Caki2 (cell line): ENCODE results near the gene DMPK. TPM values are rescaled to one million over a fixed set of nuclear protein-coding genes. Genes with fewer than 3 reads are reported as not detected.
"Not testable (repeated sequence)": the region's sequence is repeated elsewhere in the genome, so short reads cannot be mapped to it uniquely, and the experiment has no call there.

Experiments used
- DNase-seq: peaks from one replicate; pipeline ENCODE4 v3.0.0-alpha.2; 2015; ENCODE audit warnings: low read depth
- in situ Hi-C: cut with HindIII; loops from 2 replicates; pipeline ENCODE4 v1.10.0; 2016; ENCODE audit warnings: low sequenced_read_pairs, low pct_unique_long_range_greater_than_20kb, mixed read lengths
- total RNA-seq: library from RNA; depleted of rRNA; stranded (reverse); fragments of >200 nt; shearing (Covaris generic); gene quantifications from 2 replicates; pipeline ENCODE4 v1.2.3, GENCODE V29; 2014; ENCODE audit warnings: low replicate concordance

Gene DMPK
- total RNA-seq, 1 experiment from 2014 or later: 9.1 TPM

GRCh38 chr19:45764475-45764874 is 17.8 kb downstream of the DMPK start:
- no peak for DNase-seq
- in situ Hi-C loops: no loop called here

DNA sequence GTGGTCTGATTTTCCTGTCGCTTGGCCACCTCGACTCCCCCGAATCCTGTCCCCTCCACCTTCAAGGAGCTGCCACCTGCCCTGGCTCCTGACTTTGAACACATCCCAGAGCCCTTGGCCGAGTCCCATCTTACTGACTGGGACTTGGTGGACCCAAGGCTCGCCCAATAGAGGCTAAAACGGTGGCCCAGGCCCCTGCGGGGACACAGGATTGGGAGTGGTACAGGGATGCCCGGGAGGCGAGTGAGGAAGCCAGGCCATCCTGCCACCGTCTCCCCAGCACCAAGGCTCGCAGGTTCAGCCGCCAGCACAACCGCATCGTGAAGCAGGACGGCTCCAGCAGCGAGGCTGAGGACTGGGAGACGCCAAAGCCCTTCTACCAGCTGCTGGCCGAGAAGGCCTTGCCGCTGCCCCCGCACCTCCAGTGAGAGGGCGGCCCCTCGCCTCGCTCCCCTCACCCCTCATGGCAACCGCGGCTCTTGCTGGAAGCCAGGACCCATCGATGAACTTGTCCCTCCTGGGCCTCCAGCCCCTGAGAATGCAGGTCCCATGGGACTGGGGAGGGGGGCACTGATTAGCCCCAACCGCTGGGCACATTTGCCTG is 18.5 kb downstream of the DMPK start:
- DNase-seq: no peak
- in situ Hi-C loops: no loop called here

DNA sequence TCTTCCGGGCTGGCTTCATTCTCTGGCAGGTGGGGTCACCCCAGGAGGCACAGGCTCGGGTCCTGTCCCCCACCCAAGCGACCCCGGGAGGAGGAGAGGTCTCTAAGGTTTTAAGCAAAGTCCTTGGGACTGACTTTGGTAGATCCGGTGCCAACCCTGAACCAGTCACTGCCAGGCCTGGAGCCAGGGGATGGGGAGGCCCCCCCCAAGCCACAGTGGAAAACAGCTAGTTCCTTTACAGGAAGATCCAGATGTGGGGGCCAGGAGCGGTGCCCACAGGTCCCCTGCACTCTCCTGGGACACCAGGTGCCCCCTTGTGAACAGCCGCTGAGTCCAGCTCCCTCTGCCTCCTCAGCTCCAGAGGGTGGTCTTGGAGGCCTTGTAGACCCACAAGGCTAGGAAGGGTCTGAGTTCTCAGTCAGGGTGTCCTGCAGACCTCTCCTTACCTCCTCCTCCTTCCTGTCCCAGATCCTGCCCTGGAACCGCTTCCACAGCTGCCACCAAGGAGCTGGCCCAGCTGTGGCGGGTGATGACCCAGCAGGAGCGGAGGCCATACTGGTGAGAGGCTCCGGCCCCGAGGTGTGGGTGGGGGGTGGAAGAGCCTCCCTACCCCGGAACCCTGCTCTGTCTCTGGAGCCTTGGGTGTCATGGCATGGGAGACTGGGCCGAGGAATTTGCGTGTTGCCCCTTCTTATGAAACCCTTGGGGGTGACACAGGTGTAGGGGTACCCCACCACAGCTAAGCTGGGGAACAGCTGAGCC is 19.2 kb downstream of the DMPK start:
- no peak for DNase-seq
- in situ Hi-C loops: no loop called here

DNA sequence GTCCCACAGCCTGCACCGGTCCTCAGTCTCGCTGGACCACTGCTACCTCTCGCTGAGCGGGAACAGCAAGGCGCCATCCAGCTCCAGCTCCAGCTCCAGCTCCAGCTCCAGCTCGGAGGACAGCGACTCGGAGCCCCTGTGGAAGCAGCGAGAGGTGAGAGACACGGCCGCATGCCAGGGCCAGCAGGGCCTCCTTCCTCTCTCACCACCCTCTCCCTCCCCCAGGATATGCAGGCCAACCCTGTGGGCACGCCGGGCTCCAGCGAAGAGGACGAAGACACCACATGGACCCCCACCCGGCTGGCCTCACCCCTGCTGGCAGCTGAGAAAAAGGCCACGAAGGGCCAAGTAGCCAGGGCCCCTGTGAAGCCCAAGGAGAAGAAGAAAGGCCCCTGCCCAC is 20.6 kb downstream of the DMPK start:
- in situ Hi-C loops: no loop called here
- no peak for DNase-seq

DNA sequence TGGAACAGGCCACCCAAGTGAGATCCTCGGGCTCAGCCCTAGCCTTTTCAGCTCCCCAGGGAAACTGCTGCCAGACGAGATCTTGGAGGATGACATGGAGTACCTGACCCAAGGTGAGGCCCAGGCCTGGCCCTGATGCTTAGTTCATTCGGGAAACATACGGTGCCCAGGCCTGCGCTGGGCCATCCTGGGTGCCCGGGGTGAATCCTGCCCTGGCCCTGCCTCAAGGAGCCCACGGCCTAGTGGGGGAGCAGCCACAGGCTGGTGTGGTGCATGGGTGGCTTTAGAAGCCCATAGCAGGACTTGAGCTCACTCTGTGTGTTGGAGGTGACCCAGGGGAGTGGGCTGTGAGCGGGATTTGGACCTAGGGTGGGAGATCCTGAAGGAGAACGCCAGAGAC is 23.4 kb downstream of the DMPK start:
- in situ Hi-C loops: no loop called here
- no peak for DNase-seq

DNA sequence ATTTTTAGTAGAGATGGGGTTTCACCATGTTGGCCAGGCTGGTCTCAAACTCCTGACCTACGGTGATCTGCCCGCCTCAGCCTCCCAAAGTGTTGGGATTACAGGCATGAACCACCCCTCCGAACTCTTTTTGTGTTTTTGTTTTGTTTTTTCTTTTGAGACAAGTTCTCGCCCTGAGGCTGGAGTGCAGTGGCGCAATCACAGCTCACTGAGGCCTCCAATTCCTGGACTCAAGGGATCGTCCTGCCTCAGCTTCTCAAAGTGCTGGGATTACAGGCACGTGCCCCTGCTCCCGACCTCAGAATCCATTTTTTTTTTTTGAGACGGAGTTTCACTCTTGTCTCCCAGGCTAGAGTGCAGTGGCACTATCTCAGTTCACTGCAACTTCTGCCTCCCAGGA is 24.6 kb downstream of the DMPK start:
- in situ Hi-C loops: no loop called here
- no peak for DNase-seq

DNA sequence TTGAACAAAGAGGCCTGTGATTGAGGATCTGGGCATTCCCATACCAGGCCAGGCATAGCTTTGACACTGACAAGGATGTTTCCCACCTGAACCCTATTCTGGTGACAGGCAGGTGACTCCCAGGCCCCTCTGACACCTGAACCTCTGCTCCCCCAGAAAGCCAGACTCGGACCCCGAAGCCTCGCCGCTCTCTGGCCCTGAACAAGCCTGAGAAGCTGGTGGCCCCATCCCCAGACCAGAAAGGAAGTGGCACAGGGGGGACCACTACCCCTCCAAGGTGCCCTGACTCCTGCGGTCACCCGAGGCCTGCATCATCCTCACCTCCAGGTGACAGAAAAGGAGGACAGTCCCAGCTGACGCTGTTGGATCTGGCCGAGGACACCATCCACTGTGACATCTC is 28.0 kb downstream of the DMPK start:
- no peak for DNase-seq
- in situ Hi-C loops: no loop called here

- DNase-seq: no peak
- in situ Hi-C loops: no loop called here
Observed at GRCh38 chr19:45753548-45753947, 28.7 kb downstream of the DMPK start.

GRCh38 chr19:45752639-45753038 is 29.7 kb downstream of the DMPK start:
- DNase-seq: no peak
- in situ Hi-C loops: no loop called here

GRCh38 chr19:45751483-45751882 is 30.8 kb downstream of the DMPK start:
- in situ Hi-C loops, DNase-seq: not testable (repeated sequence)

DNA sequence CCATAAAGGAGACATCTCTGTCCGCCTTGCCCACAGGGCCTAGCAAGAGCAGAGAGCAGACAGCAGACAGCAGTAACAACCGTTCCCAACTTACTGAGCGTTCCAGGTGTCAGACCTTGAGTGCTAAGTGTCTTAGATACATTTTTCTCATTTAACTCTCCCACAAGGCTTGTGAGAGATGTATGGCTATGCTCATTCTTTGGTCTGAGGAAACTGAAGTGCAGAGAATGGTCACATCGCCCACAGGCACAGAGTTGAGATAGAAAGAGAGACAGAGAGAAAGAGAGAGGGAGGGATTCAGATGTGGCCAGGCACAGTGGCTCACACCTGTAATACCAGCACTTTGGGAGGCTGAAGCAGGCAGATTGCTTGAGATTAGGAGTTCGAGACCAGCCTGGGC is 34.8 kb downstream of the DMPK start:
- DNase-seq: no peak
- in situ Hi-C loops: no loop called here

GRCh38 chr19:45746866-45747265 is 35.4 kb downstream of the DMPK start:
- in situ Hi-C loops: no loop called here
- no peak for DNase-seq

DNA sequence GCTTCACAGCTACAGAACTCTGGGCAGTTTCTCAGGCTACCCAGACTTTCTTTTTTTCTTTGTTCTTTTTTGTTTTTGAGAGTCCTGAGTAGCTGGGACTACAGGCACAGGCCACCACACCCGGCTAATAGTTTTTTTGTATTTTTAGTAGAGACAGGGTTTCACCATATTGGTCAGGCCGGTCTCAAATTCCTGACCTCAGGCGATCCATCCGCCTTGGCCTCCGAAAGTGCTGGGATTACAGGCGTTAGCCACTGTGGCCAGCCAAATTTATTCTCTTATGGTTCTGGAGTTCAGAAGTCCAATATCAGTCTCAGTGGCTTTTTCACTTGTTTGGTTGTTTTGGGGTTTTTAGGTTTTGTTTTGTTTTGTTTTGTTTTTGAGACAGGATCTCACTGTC is 36.7 kb downstream of the DMPK start:
- in situ Hi-C loops: no loop called here
- no peak for DNase-seq

- DNase-seq: no peak
- in situ Hi-C loops: no loop called here
Observed at GRCh38 chr19:45742969-45743368, 39.3 kb downstream of the DMPK start.

DNA sequence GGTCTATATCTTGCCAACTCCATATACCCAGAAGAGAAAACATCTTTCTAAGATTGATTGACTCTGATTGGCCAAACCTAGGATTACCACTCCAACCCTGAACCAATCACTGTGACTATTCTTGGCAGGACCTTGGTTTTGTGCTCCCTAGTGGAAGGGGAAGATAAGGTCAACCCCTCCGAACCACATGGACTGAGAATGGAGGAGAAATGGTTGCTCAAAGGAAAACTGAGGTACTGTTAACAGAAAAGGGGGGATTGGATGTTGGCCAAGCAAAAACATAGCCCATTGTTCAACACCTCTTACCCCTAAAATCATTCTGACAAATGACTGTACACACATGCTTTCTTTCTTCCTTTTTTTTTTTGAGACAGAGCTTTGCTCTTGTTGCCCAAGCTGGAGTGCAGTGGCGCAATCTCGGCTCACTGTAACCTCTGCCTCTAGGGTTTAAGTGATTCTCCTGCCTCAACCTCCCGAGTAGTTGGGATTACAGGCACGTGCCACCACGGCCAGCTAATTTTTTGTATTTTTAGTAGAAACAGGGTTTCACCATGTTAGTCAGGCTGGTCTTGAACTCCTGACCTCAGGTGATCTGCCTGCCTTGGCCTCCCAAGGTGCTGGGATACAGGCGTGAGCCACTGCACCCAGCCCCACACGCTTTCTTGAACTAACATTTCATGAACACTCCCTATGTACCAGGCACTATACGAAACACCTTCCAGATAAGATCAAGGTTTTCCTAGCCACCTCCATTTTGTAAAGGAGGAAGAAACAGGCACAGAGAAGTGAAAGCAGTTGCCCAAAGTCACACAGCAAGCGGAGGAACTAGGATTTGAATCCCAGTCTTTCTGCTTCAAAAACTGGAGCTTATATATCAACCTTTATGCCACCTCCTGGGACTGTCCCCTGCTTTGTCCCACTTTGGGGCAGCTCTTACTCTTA is 42.5 kb downstream of the DMPK start:
- no peak for DNase-seq
- in situ Hi-C loops: no loop called here

- DNase-seq: no peak
- in situ Hi-C loops: no loop called here
Observed at GRCh38 chr19:45733160-45733810, 49.0 kb downstream of the DMPK start, which contains the start of gene MEIOSIN. Gene MEIOSIN (plus strand): TSS chr19:45733439. CDS start chr19:45735377, 1,938 bp downstream.

GRCh38 chr19:45730368-45731288 is 51.7 kb downstream of the DMPK start, which contains the start of gene FBXO46:
Gene FBXO46 (minus strand): TSS chr19:45730896. CDS start chr19:45713495, 17,401 bp downstream.
- peak; percentile 100 for DNase-seq
- in situ Hi-C loops: no loop called here
